Nephron progenitor cell (in vitro differentiated cells): ENCODE data around the gene GPATCH3.
"Not testable (repeated sequence)": the region's sequence is repeated elsewhere in the genome, so short reads cannot be mapped to it uniquely, and the experiment has no call there.

ENCODE experiments used
- DNase-seq: peaks from one replicate; pipeline ENCODE4 v3.0.0; 2021
- H3K27ac Mint-ChIP-seq: 2 replicates; pipeline ENCODE4 v1.8.0; 2021; ENCODE audit warnings: mild to moderate bottlenecking, moderate library complexity, mixed read lengths
- H3K27me3 Mint-ChIP-seq: 2 replicates; pipeline ENCODE4 v1.8.0; 2021; ENCODE audit warnings: mild to moderate bottlenecking, low read depth, mixed read lengths; ENCODE audit not compliant: poor library complexity
- H3K36me3 Mint-ChIP-seq: 2 replicates; pipeline ENCODE4 v1.8.0; 2021; ENCODE audit warnings: low read depth, mixed read lengths
- H3K4me1 Mint-ChIP-seq: 2 replicates; pipeline ENCODE4 v1.8.0; 2021; ENCODE audit warnings: mixed read lengths
- H3K4me3 Mint-ChIP-seq: 2 replicates; pipeline ENCODE4 v1.8.0; 2021; ENCODE audit warnings: mild to moderate bottlenecking, moderate library complexity, mixed read lengths
- H3K9me3 Mint-ChIP-seq: 2 replicates; pipeline ENCODE4 v1.8.0; 2021; ENCODE audit warnings: mild to moderate bottlenecking, moderate library complexity, mixed read lengths
- TF ChIP-seq, protein P1 (sequence below): fragments of 200-600 bp; sonication (generic); IDR thresholded peaks from 2 replicates; pipeline ENCODE4 v1.5.0; 2021; ENCODE audit warnings: antibody characterized with exemption

The GPATCH3 gene

DNA sequence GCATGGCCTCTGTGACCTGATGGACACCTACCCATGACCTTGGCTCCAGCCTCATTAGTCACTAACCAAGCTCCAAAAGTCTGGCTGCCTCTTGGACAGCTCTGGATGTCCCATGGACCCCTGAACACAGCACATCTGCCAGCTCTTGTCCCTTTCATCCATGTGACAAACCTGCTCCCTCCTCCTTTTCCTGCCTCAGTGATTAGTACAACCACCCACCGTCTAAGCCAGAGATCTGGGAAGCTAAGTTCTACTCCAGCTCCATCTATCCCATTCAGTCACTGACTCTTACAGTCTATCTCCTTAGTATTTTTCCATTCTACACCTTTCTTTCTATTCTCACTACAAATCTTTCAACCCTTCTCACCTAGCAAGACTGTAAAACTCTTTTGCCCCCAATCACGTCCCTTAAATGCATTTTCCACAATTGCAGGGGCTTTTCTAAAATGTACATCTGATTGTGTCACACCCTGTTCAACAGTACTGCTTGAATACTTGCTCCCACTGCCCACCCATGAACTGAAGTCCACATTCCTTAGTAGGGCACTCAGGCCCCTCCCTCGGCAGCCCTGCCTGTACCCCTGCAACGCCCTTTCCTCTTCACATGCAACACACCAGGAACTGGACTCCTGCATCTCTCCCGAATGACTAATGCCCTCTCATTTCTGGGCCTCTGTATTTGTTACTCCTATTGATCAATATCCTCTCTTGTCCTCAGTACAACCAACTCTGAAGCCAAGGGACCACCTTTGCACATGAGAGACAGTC is 17.4 kb downstream of the GPATCH3 start:
- no peaks in the 10 kb centered on the region for H3K27me3 Mint-ChIP-seq
- TF ChIP-seq, protein P1, sequence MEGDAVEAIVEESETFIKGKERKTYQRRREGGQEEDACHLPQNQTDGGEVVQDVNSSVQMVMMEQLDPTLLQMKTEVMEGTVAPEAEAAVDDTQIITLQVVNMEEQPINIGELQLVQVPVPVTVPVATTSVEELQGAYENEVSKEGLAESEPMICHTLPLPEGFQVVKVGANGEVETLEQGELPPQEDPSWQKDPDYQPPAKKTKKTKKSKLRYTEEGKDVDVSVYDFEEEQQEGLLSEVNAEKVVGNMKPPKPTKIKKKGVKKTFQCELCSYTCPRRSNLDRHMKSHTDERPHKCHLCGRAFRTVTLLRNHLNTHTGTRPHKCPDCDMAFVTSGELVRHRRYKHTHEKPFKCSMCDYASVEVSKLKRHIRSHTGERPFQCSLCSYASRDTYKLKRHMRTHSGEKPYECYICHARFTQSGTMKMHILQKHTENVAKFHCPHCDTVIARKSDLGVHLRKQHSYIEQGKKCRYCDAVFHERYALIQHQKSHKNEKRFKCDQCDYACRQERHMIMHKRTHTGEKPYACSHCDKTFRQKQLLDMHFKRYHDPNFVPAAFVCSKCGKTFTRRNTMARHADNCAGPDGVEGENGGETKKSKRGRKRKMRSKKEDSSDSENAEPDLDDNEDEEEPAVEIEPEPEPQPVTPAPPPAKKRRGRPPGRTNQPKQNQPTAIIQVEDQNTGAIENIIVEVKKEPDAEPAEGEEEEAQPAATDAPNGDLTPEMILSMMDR = no peak
- no peak for DNase-seq
- no peaks in the 10 kb centered on the region for H3K9me3 Mint-ChIP-seq
- H3K27ac Mint-ChIP-seq = no peak overlapping the region
- H3K4me3 Mint-ChIP-seq = no peak overlapping the region
- no peaks in the 10 kb centered on the region for H3K4me1 Mint-ChIP-seq
- peaks cover 58% of the 10 kb centered on the region for H3K36me3 Mint-ChIP-seq

DNA sequence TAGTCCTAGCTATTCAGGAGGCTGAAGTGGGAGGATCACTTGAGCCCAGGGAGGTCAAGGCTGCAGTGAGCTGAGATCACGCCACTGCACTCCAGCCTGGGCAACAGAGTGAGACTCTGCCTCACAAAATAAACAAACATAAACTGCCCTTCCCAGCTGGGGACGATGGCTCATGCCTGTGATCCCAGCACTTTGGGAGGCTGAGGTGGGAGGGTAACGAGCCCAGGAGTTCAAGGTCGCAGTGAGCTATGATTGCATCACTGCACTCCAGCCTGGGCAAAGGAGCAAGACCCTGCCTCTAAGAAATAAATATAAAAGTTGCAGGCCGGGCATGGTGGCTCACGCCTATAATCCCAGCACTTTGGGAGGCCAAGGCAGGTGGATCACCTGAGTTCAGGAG is 18.7 kb downstream of the GPATCH3 start:
- H3K4me3 Mint-ChIP-seq, H3K27me3 Mint-ChIP-seq, H3K27ac Mint-ChIP-seq, DNase-seq, H3K4me1 Mint-ChIP-seq, H3K9me3 Mint-ChIP-seq: not testable (repeated sequence)
- H3K36me3 Mint-ChIP-seq = peaks cover 52% of the 10 kb centered on the region

DNA sequence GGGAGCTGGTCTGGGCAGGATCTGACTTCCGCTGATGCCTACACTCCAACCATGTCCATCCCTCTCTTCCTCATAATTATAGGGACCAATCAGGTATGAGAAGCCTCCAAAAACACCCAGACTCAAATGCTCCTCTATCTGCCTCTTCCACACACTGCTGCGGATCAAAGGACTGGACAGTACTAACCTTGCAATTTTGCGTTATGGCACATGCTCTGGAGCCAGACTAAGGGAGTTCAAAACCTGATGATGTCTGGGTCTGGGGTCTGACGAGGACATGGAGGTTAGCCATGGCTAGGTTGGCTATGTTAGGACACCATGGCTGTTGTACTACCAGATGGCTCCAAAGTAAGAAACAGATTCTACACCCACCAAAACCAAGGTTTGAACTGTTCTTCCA is 20.5 kb downstream of the GPATCH3 start:
- H3K36me3 Mint-ChIP-seq = peaks cover 40% of the 10 kb centered on the region
- no peak overlapping the region for H3K27ac Mint-ChIP-seq
- TF ChIP-seq, protein P1 = no peak
- no peaks in the 10 kb centered on the region for H3K27me3 Mint-ChIP-seq
- no peaks in the 10 kb centered on the region for H3K9me3 Mint-ChIP-seq
- DNase-seq = no peak
- no peaks in the 10 kb centered on the region for H3K4me1 Mint-ChIP-seq
- H3K4me3 Mint-ChIP-seq = no peak overlapping the region

DNA sequence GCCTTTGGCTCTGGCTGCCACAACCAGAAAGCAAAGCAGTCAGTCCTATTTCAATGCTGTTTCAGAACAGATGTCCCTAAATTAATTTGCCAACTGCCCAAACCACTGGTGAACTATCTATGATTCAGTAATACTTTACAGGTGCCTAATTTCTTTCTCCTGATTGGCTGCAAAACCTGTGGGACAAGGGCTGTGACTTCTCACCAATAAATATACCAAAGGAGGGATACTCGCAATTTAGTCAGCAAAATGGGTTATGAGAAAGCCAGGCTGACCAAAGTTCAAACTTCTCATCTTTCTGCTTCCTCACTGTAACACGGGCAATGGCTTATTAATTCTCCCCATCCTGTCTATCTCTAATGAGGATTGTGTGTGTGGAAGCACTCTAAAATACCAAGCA is 22.9 kb downstream of the GPATCH3 start:
- Mint-ChIP-seq H3K4me1 (no peaks in the 10 kb centered on the region), H3K9me3 (no peaks in the 10 kb centered on the region), H3K4me3 (no peak overlapping the region), H3K27me3 (no peaks in the 10 kb centered on the region), H3K27ac (no peak overlapping the region), H3K36me3 (peaks cover 19% of the 10 kb centered on the region)
- TF ChIP-seq, protein P1 = no peak
- DNase-seq = no peak

DNA sequence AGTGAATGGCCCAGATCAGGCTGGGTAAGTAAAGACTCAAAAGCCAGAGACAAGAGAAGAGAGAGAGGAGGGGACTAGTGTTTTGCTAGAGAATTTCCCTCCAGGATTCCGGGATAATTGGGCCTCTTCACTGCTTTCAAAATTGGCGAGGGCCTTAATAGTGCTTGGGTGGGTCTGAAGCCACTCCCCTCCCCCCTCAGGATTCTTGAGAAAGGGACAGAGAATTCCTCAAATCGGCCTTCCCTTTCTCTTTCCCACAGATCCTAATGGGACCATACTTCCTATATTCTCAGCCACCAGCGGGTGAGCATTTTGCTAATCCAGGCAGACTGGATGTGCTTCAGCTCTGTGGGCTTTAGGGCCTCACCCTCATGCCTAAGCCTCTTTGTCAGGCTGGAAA is 25.4 kb downstream of the GPATCH3 start:
- H3K9me3 Mint-ChIP-seq = no peaks in the 10 kb centered on the region
- TF ChIP-seq, protein P1 = no peak
- H3K4me3 Mint-ChIP-seq = no peak overlapping the region
- no peak for DNase-seq
- H3K27me3 Mint-ChIP-seq = no peaks in the 10 kb centered on the region
- peaks cover 6% of the 10 kb centered on the region for H3K36me3 Mint-ChIP-seq
- H3K27ac Mint-ChIP-seq = peak overlapping the region; percentile 78
- H3K4me1 Mint-ChIP-seq = no peaks in the 10 kb centered on the region

DNA sequence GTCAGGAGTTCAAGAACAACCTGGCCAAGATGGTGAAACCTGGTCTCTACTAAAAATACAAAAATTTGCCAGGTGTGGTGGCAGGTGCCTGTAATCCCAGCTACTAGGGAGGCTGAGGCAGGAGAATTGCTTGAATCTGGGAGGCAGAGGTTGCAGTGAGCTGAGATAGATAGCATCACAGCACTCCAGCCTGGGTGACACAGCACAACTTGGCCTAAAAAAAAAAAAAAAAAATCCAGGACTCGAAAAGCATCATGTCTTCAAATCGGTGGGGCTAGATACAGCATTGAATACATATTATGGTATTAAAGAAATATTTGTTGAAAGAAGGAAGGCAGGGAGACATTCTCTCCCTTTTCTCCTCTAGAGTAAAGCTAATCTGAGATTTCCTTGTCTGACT is 27.2 kb downstream of the GPATCH3 start:
- H3K27ac Mint-ChIP-seq = peak overlapping the region; percentile 58
- not testable (repeated sequence) for DNase-seq, H3K27me3 Mint-ChIP-seq, H3K4me3 Mint-ChIP-seq, H3K36me3 Mint-ChIP-seq, H3K4me1 Mint-ChIP-seq, H3K9me3 Mint-ChIP-seq
